Neuronal stem cell (in vitro differentiated cells): ENCODE results near the gene TMEM163.
"Not testable (repeated sequence)": the region's sequence is repeated elsewhere in the genome, so short reads cannot be mapped to it uniquely, and the experiment has no call there.

Experiments
- DNase-seq: peaks from one replicate; pipeline ENCODE4 v3.0.0-alpha.2; 2013; ENCODE audit warnings: low spot score
- H2AFZ ChIP-seq: one replicate; pipeline ENCODE4 v1.6.1; 2013; ENCODE audit warnings: mild to moderate bottlenecking, low read length, inconsistent platforms
- H2AK5ac ChIP-seq: 2 replicates; pipeline ENCODE4 v1.6.1; 2013; ENCODE audit warnings: low read depth, mild to moderate bottlenecking, inconsistent platforms, low read length, moderate library complexity, mixed read lengths
- H2BK120ac ChIP-seq: 2 replicates; pipeline ENCODE4 v1.6.1; 2013; ENCODE audit warnings: low read depth, mild to moderate bottlenecking, inconsistent platforms, low read length, moderate library complexity, mixed read lengths
- H2BK12ac ChIP-seq: one replicate; pipeline ENCODE4 v1.6.1; 2013; ENCODE audit warnings: low read length, inconsistent platforms
- H2BK15ac ChIP-seq: 2 replicates; pipeline ENCODE4 v1.6.1; 2013; ENCODE audit warnings: mild to moderate bottlenecking, low read length, inconsistent platforms, mixed read lengths
- H2BK5ac ChIP-seq: one replicate; pipeline ENCODE4 v1.6.1; 2013; ENCODE audit warnings: inconsistent platforms, mild to moderate bottlenecking, low read length, moderate library complexity
- H3K14ac ChIP-seq: one replicate; pipeline ENCODE4 v1.6.1; 2013; ENCODE audit warnings: low read length, inconsistent platforms
- H3K18ac ChIP-seq: 2 replicates; pipeline ENCODE4 v1.6.1; 2013; ENCODE audit warnings: low read length, inconsistent platforms
- H3K23ac ChIP-seq: 2 replicates; pipeline ENCODE4 v1.6.1; 2013; ENCODE audit warnings: low read depth, mild to moderate bottlenecking, mixed read lengths, low read length, inconsistent platforms; ENCODE audit not compliant: poor library complexity
- H3K27ac ChIP-seq: replicated peaks from 3 replicates; pipeline ENCODE4 v1.5.1; 2013; ENCODE audit warnings: low read length, inconsistent platforms
- H3K27me3 ChIP-seq, 3 experiments: 2 replicates each; pipeline ENCODE4 v1.6.1; 2013; ENCODE audit warnings: low read length in 3 of 3, mild to moderate bottlenecking in 2 of 3, inconsistent platforms in 1 of 3, low read depth in 1 of 3, mixed read lengths in 1 of 3, moderate library complexity in 1 of 3; ENCODE audit not compliant: control insufficient read depth in 3 of 3, insufficient read depth in 3 of 3
- H3K36me3 ChIP-seq, 2 donors: replicated peaks in 1 of 2; 2 replicates each; pipeline ENCODE4 v1.6.1; 2013; ENCODE audit warnings: low read length in 2 of 2; ENCODE audit not compliant: control insufficient read depth in 2 of 2, insufficient read depth in 2 of 2
- H3K4ac ChIP-seq: 2 replicates; pipeline ENCODE4 v1.6.1; 2013; ENCODE audit warnings: inconsistent platforms, mild to moderate bottlenecking, low read length, moderate library complexity
- H3K4me1 ChIP-seq, 2 donors: 1 replicate in 1 of 2; 2 replicates in 1 of 2; pipeline ENCODE4 v1.6.1; 2013; ENCODE audit warnings: low read length in 2 of 2, low read depth in 1 of 2; ENCODE audit not compliant: control insufficient read depth in 2 of 2, insufficient read depth in 1 of 2
- H3K4me2 ChIP-seq: one replicate; pipeline ENCODE4 v1.6.1; 2013; ENCODE audit warnings: mild to moderate bottlenecking, low read length, inconsistent platforms; ENCODE audit not compliant: insufficient read depth, poor library complexity, severe bottlenecking
- H3K4me3 ChIP-seq, 2 donors: 2 replicates each; pipeline ENCODE4 v1.5.1; 2013; ENCODE audit warnings: low read length in 2 of 2, mild to moderate bottlenecking in 2 of 2, inconsistent platforms in 1 of 2, moderate library complexity in 1 of 2
- H3K79me1 ChIP-seq: one replicate; pipeline ENCODE4 v1.6.1; 2013; ENCODE audit warnings: low read depth, mild to moderate bottlenecking, inconsistent platforms, low read length, moderate library complexity
- H3K9ac ChIP-seq: one replicate; pipeline ENCODE4 v1.6.1; 2013; ENCODE audit warnings: mild to moderate bottlenecking, low read depth, low read length, inconsistent platforms; ENCODE audit not compliant: poor library complexity
- H3K9me3 ChIP-seq, 2 donors: replicated peaks in 1 of 2; 2 replicates each; pipeline versions ENCODE3 to v1.6.1; 2013; ENCODE audit warnings: low read length in 2 of 2, mild to moderate bottlenecking in 2 of 2, inconsistent platforms in 1 of 2, low read depth in 1 of 2, mixed read lengths in 1 of 2, moderate library complexity in 1 of 2; ENCODE audit not compliant: control insufficient read depth in 2 of 2, insufficient read depth in 1 of 2
- H4K8ac ChIP-seq: one replicate; pipeline ENCODE4 v1.6.1; 2013; ENCODE audit warnings: low read depth, mild to moderate bottlenecking, inconsistent platforms, low read length, moderate library complexity
- H4K91ac ChIP-seq: one replicate; pipeline ENCODE4 v1.6.1; 2013; ENCODE audit warnings: low read length, low read depth, mild to moderate bottlenecking, inconsistent platforms; ENCODE audit not compliant: poor library complexity
- WGBS, 2 donors: extraction: QIAGEN DNeasy Blood & Tissue Kit; methylation state at CpG; one replicate each; pipeline ENCODE4 v1.1.7; 2013; ENCODE audit warnings: missing lambda C conversion rate in 2 of 2, mixed read lengths in 1 of 2; ENCODE audit not compliant: insufficient read length in 2 of 2, insufficient replicate concordance in 1 of 2; ENCODE audit errors: extremely low coverage in 2 of 2; 5-methylcytosine and 5-hydroxymethylcytosine counted together

The TMEM163 gene

DNA sequence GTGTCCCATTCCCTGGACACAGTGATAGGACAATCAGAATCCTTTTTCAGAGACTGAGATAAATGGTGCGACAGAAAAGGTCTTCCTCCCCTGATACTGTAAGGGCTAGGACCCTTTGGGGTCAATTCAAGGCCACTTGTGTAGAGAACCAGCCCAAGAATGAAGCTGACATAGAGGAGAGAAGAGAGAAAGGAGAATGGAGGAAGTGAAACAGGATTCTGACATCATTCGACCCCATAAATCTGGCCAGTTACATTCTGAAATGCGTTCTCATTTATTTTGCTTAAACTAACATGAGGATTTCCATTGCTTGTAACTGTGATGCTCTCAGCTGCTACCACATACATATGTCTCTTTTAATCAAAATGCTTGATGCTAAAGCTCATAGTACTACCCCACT is 148.1 kb downstream of the TMEM163 start:
- no peaks in the 10 kb centered on the region for H3K9me3 ChIP-seq
- no peak overlapping the region for H2AK5ac ChIP-seq
- no peak overlapping the region for H3K23ac ChIP-seq
- H2BK12ac ChIP-seq = no peak overlapping the region
- no peak overlapping the region for H2AFZ ChIP-seq
- WGBS, 2 donors = no CpG with 5 or more reads among the region's 3 CpGs
- no peak overlapping the region for H3K4ac ChIP-seq
- H3K14ac ChIP-seq = no peak overlapping the region
- H4K8ac ChIP-seq = no peak overlapping the region
- no peak overlapping the region for H3K4me2 ChIP-seq
- H3K27me3 ChIP-seq = no peaks in the 10 kb centered on the region
- no peak overlapping the region for H3K27ac ChIP-seq
- H3K18ac ChIP-seq = no peak overlapping the region
- H2BK15ac ChIP-seq = no peak overlapping the region
- H4K91ac ChIP-seq = no peak overlapping the region
- no peaks in the 10 kb centered on the region for H3K79me1 ChIP-seq
- no peak overlapping the region for H3K4me3 ChIP-seq
- DNase-seq = no peak
- H3K9ac ChIP-seq = no peak overlapping the region
- no peak overlapping the region for H2BK5ac ChIP-seq
- no peak overlapping the region for H2BK120ac ChIP-seq
- H3K4me1 ChIP-seq = no peaks in the 10 kb centered on the region
- no peaks in the 10 kb centered on the region for H3K36me3 ChIP-seq

DNA sequence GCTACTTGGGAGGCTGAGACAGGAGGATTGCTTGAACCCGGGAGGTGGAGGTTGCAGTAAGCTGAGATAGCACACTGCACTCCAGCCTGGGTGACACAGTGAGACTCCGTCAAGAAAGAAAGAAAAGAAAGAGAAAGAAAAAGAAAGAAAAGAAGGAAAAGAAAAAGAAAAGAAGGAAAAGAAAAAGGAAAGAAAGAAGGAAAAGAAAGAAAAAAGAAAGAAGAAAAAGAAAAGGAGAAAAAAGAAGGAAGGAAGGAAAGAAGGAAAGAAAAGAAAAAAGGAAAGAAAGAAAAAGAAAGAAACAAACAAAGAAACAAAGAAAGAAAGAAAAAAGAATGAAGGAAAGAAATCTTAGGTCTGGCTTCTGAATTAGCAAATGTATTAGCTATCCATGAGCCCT is 150.4 kb downstream of the TMEM163 start:
- H4K8ac ChIP-seq = no peak overlapping the region
- no CpG with 5 or more reads among the region's 2 CpGs for WGBS, 2 donors
- no peaks in the 10 kb centered on the region for H3K4me1 ChIP-seq
- H2BK120ac ChIP-seq = no peak overlapping the region
- H3K23ac ChIP-seq = no peak overlapping the region
- no peak for DNase-seq
- H3K36me3 ChIP-seq = no peaks in the 10 kb centered on the region
- no peak overlapping the region for H3K14ac ChIP-seq
- H3K79me1 ChIP-seq = no peaks in the 10 kb centered on the region
- no peak overlapping the region for H3K4ac ChIP-seq
- H4K91ac ChIP-seq = no peak overlapping the region
- H2BK15ac ChIP-seq = no peak overlapping the region
- no peak overlapping the region for H3K27ac ChIP-seq
- no peak overlapping the region for H3K4me2 ChIP-seq
- no peak overlapping the region for H3K4me3 ChIP-seq
- no peak overlapping the region for H2AK5ac ChIP-seq
- no peak overlapping the region for H2BK12ac ChIP-seq
- no peaks in the 10 kb centered on the region for H3K27me3 ChIP-seq
- H3K9me3 ChIP-seq = no peaks in the 10 kb centered on the region
- H2BK5ac ChIP-seq = no peak overlapping the region
- H3K9ac ChIP-seq = no peak overlapping the region
- H3K18ac ChIP-seq = no peak overlapping the region
- no peak overlapping the region for H2AFZ ChIP-seq

DNA sequence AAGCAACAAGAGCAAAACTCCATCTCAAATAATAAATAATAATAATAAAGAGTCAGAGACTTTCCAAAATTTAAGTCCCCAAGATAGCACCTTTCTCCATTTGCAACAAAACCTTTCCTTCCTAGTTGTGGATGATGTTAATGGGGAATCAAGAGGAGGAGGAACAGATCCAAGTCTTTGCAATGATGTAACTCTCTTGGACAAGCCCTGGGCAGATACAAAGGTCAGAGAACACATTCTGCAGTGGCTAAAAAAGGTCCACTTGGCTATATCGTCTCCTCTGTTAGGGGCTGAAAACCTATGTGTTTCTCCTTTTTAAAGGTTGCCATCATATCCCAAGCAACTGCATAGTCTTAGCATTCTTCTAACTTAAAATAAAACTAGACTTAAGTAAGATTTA is 151.1 kb downstream of the TMEM163 start:
- H3K79me1 ChIP-seq = no peaks in the 10 kb centered on the region
- H4K8ac ChIP-seq = no peak overlapping the region
- H3K27ac ChIP-seq = no peak overlapping the region
- H2BK12ac ChIP-seq = no peak overlapping the region
- no CpG with 5 or more reads among the region's 1 CpG for WGBS, 2 donors
- no peak overlapping the region for H3K14ac ChIP-seq
- H2BK120ac ChIP-seq = no peak overlapping the region
- H2AFZ ChIP-seq = no peak overlapping the region
- H3K18ac ChIP-seq = no peak overlapping the region
- no peak overlapping the region for H3K4me3 ChIP-seq
- H3K27me3 ChIP-seq = no peaks in the 10 kb centered on the region
- no peak overlapping the region for H3K9ac ChIP-seq
- no peak for DNase-seq
- H3K9me3 ChIP-seq = no peaks in the 10 kb centered on the region
- no peaks in the 10 kb centered on the region for H3K4me1 ChIP-seq
- H3K23ac ChIP-seq = no peak overlapping the region
- H3K4ac ChIP-seq = no peak overlapping the region
- no peak overlapping the region for H4K91ac ChIP-seq
- no peaks in the 10 kb centered on the region for H3K36me3 ChIP-seq
- H2AK5ac ChIP-seq = no peak overlapping the region
- H2BK15ac ChIP-seq = no peak overlapping the region
- no peak overlapping the region for H3K4me2 ChIP-seq
- no peak overlapping the region for H2BK5ac ChIP-seq

DNA sequence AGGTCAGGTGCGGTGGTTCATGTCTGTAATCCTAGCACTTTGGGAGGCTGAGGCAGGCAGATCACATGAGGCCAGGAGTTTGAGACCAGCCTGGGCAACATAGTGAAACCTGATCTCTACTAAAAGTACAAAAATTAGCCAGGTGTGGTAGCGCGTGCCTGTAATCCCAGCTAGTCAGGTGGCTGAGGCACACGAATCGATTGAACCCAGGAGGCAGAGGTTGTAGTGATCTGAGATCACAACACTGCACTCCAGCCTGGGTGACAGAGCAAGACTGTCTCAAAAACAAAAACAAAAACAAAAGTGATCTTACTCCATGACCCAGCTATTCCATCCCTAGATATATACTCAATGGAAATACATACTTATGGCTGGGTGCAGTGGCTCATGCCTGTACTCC is 153.8 kb downstream of the TMEM163 start:
- not testable (repeated sequence) for H3K9ac ChIP-seq, H4K8ac ChIP-seq, H2AFZ ChIP-seq, H3K4me2 ChIP-seq, H3K14ac ChIP-seq, H4K91ac ChIP-seq, H3K4me3 ChIP-seq, H3K18ac ChIP-seq, H3K79me1 ChIP-seq, H2BK120ac ChIP-seq, H2BK15ac ChIP-seq, H3K27ac ChIP-seq, H3K4me1 ChIP-seq, H3K23ac ChIP-seq, H3K4ac ChIP-seq, DNase-seq, H2AK5ac ChIP-seq, H3K36me3 ChIP-seq, H3K9me3 ChIP-seq, H3K27me3 ChIP-seq, H2BK5ac ChIP-seq, H2BK12ac ChIP-seq
- no CpG with 5 or more reads among the region's 5 CpGs for WGBS, 2 donors
